ENCODE results near the gene SPDYA. TPM values are rescaled to one million over a fixed set of nuclear protein-coding genes. Genes with fewer than 3 reads are reported as not detected.

Gene SPDYA
- total and polyA plus RNA-seq, 2 of the 13 experiments (the other 11 are each of a cell fraction or from before 2014, with no cell fraction given): 0.32 to 0.75 TPM

GRCh38 chr2:28869494-28870145, 59.0 kb downstream of the SPDYA start (continued):
- TF ChIP-seq NONO (IDR thresholded peaks at IDR 0.05) (no peak), NONO (CRISPR knock-in tag; conservative IDR thresholded peaks at IDR 0.05) (no peak), FOXO4 (CRISPR knock-in tag; conservative IDR thresholded peaks at IDR 0.05) (0 out of 2 replicates have a peak, but pooled peaks have one; percentile 84)

DNA sequence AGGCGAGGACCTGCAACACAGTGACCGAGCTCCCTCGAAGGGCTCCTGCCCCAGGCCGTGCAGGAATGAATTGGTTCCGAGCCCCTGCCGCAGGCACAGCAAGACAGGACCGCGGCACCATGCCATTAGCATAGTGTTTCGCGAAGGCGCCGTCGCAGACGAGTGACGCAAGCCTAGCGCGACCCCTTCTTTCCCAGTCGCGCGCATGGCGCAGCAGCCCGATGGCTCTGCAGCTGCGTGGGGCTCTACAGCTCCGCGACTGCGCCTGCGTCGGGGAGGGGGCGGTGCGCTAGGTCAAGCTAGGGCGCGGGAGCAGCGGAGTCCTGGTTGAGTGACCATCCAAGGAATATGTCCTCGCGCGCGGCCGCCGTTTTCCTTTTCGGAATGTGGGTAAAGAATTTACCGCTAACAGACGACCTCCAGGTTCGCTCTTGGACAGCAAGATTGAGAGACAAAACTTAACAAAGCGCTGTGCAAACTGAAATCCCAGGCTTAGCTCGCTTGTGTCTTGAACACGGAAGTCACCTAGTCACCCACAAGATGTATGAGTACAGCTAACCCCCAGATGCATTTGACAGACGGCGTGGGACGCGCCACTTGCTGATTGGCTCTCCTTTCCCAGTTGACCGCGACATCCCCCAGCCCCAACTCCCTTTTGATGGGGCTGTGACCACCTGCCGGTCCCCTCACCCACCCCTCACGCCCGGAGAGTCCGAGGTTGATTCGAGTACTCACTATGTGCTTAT, 59.7 kb downstream of the SPDYA start, which contains the start of gene TRMT61B:
TSS of gene TRMT61B (minus strand) at position 164 of the 746 bp plus-strand sequence. CDS start at position 132, 32 bp downstream.
- WGBS (ENCODE audit: low lambda C conversion rate): 2% methylated on average over 17 of the region's 57 CpGs
- peak; percentile 85 for FAIRE-seq
- H3K9me3 ChIP-seq (ENCODE audit: low read length): no peaks in the 10 kb centered on the region
- TF ChIP-seq, protein P1, sequence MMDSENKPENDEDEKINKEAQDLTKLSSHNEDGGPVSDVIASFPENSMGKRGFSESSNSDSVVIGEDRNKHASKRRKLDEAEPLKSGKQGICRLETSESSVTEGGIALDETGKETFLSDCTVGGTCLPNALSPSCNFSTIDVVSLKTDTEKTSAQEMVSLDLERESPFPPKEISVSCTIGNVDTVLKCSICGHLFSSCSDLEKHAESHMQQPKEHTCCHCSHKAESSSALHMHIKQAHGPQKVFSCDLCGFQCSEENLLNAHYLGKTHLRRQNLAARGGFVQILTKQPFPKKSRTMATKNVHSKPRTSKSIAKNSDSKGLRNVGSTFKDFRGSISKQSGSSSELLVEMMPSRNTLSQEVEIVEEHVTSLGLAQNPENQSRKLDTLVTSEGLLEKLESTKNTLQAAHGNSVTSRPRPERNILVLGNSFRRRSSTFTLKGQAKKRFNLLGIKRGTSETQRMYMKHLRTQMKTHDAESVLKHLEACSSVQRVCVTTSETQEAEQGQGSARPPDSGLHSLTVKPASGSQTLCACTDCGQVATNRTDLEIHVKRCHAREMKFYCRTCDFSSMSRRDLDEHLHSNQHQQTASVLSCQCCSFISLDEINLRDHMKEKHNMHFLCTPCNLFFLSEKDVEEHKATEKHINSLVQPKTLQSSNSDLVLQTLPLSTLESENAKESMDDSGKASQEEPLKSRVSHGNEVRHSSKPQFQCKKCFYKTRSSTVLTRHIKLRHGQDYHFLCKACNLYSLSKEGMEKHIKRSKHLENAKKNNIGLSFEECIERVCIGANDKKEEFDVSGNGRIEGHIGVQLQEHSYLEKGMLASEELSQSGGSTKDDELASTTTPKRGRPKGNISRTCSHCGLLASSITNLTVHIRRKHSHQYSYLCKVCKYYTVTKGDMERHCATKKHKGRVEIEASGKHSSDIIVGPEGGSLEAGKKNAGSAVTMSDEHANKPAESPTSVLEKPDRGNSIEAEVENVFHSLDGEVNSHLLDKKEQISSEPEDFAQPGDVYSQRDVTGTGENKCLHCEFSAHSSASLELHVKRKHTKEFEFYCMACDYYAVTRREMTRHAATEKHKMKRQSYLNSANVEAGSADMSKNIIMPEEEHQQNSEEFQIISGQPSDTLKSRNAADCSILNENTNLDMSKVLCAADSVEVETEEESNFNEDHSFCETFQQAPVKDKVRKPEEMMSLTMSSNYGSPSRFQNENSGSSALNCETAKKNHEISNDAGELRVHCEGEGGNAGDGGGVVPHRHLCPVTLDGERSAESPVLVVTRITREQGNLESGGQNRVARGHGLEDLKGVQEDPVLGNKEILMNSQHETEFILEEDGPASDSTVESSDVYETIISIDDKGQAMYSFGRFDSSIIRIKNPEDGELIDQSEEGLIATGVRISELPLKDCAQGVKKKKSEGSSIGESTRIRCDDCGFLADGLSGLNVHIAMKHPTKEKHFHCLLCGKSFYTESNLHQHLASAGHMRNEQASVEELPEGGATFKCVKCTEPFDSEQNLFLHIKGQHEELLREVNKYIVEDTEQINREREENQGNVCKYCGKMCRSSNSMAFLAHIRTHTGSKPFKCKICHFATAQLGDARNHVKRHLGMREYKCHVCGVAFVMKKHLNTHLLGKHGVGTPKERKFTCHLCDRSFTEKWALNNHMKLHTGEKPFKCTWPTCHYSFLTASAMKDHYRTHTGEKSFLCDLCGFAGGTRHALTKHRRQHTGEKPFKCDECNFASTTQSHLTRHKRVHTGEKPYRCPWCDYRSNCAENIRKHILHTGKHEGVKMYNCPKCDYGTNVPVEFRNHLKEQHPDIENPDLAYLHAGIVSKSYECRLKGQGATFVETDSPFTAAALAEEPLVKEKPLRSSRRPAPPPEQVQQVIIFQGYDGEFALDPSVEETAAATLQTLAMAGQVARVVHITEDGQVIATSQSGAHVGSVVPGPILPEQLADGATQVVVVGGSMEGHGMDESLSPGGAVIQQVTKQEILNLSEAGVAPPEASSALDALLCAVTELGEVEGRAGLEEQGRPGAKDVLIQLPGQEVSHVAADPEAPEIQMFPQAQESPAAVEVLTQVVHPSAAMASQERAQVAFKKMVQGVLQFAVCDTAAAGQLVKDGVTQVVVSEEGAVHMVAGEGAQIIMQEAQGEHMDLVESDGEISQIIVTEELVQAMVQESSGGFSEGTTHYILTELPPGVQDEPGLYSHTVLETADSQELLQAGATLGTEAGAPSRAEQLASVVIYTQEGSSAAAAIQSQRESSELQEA (CRISPR knock-in tag; IDR thresholded peaks at IDR 0.05; ENCODE audit: not compliant biosample characterization): no peak
- TF ChIP-seq ZNF792 (CRISPR knock-in tag; IDR thresholded peaks at IDR 0.05): peak; percentile 98
- peak; percentile 98 for TF ChIP-seq HBP1 (CRISPR knock-in tag; IDR thresholded peaks at IDR 0.05; ENCODE audit: low read depth)
- TF ChIP-seq, protein P2, sequence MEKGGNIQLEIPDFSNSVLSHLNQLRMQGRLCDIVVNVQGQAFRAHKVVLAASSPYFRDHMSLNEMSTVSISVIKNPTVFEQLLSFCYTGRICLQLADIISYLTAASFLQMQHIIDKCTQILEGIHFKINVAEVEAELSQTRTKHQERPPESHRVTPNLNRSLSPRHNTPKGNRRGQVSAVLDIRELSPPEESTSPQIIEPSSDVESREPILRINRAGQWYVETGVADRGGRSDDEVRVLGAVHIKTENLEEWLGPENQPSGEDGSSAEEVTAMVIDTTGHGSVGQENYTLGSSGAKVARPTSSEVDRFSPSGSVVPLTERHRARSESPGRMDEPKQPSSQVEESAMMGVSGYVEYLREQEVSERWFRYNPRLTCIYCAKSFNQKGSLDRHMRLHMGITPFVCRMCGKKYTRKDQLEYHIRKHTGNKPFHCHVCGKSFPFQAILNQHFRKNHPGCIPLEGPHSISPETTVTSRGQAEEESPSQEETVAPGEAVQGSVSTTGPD (CRISPR knock-in tag; IDR thresholded peaks at IDR 0.05): no peak

More for the DNA sequence above, 59.7 kb downstream of the SPDYA start, which contains the start of gene TRMT61B:
- CTCF ChIA-PET (ENCODE audit: low intra/inter-chr PET ratio, low total read pairs): no interaction called here
- H3K9ac ChIP-seq (ENCODE audit: insufficient read depth, low read depth, low read length): peak within 1 kb of the TSS; percentile 84
- in situ Hi-C loops (cut with HindIII; ENCODE audit: extremely low pct_ligation_motif_present, low pct_unique_long_range_greater_than_20kb) (no loop called here), intact Hi-C loops (cut with micrococcal nuclease; ENCODE audit: unreplicated experiment) (loop anchor here (1.0 kb wide), 2 partner anchors 24 to 28 kb away; partner anchors contain the start of gene WDR43)
- POLR2A ChIA-PET: interaction anchor here (0.8 to 2.8 kb wide), 13 partner anchors 9 to 119 kb away, joined by 3 to 52 read pairs (median 4); partner anchors contain the start of genes PPP1CB and WDR43
- peak within 1 kb of the TSS; percentile 98 for H2AFZ ChIP-seq (ENCODE audit: low read length)
- H3K4me3 ChIP-seq (replicated peaks in 1 of 3; ENCODE audit: insufficient read depth in 1 of 3, low read depth in 2 of 3, low read length in 3 of 3): peak within 1 kb of the TSS; percentile 88 to 98 (median 92)
- DNase-seq (ENCODE audit: low spot score) (peak; percentile 94), ATAC-seq (peak; percentile 98)
- peaks cover 36% of the 10 kb centered on the region for H3K79me2 ChIP-seq (ENCODE audit: insufficient read depth, low read length)
- no peaks in the 10 kb centered on the region; a peak in 1 of 5 replicates for H3K27me3 ChIP-seq (ENCODE audit: control insufficient read depth in 1 of 2, insufficient read depth in 2 of 2, low read length in 2 of 2)
- H3K4me2 ChIP-seq (ENCODE audit: low read depth, low read length): peak within 1 kb of the TSS; percentile 82
- H3K36me3 ChIP-seq (replicated peaks in 1 of 2; ENCODE audit: control insufficient read depth in 1 of 2, insufficient read depth in 2 of 2, low read length in 2 of 2): peaks cover 0 to 9% of the 10 kb centered on the region in 2 experiments; a peak in 1 of 5 replicates
- no peaks in the 10 kb centered on the region for H4K20me1 ChIP-seq (ENCODE audit: insufficient read depth, low read length)
- peak within 1 kb of the TSS; percentile 73 for H3K27ac ChIP-seq (ENCODE audit: extremely low read length, insufficient read depth, low read length)
- peaks cover 52% of the 10 kb centered on the region for H3K4me1 ChIP-seq (ENCODE audit: insufficient read depth, low read length)
- BruUV-seq (replicated peaks): TSS peak; percentile 99

Measured in HepG2 (cell line).